ENCODE measurements around the gene TRAPPC10.

TRAPPC10 gene

DNA sequence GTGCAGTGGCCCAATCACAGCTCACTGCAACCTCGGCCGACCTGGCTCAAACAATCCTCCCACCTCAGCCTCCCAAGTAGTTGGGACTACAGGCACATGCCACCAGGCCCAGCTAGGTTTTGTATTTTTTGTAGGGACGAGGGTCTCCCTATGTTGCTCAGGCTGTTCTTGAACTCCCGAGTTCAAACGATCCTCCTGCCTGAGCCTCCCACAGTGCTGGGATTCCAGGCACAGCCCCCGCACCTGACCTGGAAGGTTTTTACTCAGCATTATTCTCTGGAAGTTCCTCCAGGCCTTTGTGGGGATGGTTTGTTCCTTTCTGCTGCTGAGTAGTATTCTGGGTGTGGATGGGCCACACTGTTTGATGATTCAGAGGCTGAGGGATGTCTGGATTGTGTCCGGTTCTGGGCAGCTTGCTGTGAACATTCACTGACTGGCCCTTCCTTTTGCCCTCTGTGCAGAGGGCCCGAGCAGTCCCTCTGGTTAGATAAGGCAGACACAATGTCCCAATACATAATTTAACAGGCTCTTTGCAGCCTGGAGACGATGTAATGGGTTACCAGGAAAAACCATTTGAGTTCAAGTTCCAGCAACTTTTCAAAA is 6.0 kb upstream of the TRAPPC10 start:
- DNase-seq, result no peak

DNA sequence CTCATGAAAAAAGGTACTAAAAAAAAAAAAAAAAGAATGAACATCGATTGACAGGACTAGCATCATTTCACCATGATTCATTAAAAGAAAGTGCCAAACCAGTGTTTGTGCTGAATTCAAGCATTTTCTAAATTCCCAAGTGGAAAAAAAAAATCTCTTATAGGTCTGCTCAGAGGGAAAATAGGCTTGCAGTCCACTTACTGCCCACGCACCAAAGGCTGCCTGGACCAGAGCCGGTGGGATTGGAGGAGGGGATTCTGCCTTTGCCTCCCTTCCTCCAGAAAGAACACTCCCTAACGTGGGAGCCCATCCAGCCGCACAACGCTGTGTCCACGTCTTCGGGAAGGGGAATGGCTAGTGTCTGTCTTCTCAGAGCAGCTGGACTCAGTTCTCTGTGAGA is 5.5 kb upstream of the TRAPPC10 start:
- DNase-seq, result no peak

DNA sequence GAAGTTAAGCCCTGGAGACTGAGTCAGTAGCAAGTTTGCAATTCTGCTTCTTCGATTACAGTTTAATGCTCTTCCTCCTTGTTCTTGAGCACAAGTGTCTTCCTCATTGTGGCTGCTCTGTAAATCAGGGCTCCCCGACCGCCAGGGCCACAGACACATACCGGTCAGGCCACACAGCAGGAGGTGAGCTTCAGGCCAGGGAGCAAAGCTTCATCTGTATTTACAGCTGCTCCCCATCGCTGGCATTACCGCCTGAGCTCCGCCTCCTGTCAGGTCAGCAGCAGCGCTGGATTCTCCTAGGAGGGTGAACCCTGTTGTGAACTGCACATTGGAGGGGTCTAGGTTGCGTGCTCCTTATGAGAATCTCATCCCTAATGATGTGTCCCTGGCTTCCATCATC is 1.7 kb upstream of the TRAPPC10 start:
- peak in 1 of 2 experiments; percentile 11 for DNase-seq

DNA sequence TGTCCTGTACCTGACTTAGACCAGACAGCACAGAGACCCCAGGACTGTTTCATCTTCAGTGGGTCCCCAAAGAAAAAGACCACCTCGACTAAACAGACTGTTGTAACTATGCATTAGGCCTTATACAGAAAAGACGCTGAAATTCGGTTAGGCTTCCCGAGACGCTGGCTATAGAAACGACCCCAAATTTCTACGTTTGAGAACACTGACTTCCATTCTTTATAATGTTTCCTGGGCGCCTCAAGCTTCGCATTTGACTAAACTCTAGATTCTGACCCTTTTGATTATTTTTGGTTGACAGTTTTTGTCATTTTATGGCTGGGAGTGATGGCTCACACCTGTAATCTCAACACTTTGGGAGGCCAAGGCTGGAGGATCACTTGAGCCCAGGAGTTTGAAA is 986 bp upstream of the TRAPPC10 start:
- DNase-seq, result no peak

DNA sequence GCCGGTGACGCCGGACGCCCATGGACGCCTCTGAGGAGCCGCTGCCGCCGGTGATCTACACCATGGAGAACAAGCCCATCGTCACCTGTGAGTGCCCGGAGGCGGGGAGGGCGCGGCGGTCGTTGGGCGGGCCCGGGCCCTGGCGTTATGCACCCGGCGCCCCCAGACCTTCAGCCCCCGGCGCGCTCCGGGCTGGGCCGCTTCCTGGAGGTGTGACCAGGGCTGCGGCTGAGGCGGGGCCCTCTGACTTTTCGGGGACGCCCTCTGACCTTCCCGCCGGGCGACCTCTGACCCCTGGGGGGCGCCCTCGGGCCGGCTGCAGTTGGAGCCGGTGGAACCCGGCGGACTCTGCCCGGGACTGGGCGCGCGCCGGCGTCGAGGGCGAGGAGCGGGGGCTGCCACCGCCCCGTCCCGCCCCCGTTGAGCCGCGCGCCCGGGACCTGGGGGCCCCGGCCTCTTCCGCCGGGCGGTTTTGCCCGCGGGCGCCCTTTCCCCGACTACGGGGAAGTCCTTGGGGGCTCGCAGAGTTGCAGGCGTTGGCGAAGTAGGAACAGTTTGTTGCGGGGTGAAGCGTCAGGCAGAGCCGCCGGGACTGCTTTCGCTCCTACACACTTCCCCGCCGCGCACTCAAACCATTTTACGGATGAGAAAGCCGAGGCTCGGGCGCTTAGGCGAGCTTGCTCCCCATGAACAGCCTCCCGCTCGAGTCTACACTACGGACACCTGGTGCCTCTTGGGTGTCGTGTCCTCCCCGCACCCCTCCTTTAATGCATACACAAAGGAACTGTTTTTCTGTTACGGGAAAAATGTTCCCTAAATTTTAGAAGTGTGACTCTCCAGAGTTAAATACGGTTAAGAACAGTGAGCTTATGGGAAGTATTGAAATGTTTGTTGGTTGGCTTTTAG is 618 bp downstream of the TRAPPC10 start:
- DNase-seq, result peak; percentile 10 to 76

DNA sequence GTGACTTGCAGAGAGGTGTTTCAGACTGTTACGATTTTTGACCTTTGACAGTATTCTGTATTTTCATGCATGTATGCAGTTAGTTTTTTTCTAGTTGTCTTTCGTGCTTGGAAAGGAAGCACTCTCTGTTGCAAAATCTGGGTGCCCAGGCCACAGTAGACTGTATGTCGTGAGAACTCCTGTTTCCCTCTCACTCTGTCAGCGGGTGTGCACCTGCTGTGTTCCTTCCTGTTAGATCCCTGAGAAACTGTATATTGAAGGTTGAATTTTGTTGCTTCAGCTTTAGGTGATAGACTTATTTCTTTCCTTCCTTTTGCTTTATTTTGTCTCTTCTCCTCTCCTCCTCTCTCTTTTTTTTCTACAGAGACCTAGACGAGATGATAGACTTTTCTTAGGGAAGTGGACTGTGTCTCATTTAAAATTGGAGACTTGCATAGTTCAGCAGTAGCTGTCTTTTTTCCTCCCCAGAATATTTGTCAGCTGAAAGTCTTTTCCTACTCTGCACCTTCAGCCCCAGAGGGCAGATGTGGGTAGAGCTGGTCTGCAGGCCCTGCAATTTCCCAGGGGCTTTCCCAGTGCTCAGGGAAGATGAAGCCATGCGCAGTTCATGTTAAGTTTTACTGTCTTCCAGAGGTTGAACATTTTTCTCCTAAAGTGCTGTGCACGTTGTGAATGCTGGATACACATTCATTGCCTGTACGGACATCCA is 1.4 kb downstream of the TRAPPC10 start:
- no peak for DNase-seq

DNA sequence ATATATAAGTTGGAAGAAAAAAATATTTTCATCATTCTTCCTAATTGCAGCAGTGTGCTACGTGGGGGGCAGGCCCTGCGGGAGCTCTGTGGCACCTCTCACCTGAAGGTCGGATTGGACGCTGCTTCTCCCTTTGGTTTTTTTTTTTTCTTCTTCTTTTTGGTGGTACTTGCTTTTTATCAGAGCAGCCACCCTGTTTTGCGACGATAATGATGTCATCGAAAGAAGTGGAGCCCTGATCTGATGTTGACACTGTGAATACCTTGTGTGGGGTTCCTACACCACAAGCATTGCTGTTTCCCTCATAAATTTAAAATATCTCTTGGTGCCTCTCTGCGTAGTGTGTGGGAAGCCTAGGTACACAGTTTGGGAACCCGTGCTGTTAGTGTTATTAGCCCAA is 5.5 kb downstream of the TRAPPC10 start:
- no peak for DNase-seq

DNA sequence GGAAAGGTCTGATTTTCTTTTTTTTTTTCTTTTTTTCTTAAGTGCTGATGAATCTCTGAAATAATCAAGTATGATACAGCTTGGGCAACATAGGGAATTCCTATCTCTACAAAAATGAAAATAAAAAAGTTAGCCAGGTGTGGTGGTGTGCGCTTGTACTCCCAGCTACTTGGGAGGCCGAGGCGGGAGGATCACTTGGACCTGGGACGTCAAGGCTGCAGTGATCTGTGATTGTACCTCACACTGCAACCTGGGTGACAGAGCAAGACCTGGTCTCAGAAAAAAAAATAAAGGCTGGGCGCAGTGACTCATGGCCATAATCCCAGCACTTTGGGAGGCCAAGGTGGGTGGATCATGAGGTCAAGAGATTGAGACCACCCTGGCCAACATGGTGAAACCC is 6.0 kb downstream of the TRAPPC10 start:
- no peak for DNase-seq

DNA sequence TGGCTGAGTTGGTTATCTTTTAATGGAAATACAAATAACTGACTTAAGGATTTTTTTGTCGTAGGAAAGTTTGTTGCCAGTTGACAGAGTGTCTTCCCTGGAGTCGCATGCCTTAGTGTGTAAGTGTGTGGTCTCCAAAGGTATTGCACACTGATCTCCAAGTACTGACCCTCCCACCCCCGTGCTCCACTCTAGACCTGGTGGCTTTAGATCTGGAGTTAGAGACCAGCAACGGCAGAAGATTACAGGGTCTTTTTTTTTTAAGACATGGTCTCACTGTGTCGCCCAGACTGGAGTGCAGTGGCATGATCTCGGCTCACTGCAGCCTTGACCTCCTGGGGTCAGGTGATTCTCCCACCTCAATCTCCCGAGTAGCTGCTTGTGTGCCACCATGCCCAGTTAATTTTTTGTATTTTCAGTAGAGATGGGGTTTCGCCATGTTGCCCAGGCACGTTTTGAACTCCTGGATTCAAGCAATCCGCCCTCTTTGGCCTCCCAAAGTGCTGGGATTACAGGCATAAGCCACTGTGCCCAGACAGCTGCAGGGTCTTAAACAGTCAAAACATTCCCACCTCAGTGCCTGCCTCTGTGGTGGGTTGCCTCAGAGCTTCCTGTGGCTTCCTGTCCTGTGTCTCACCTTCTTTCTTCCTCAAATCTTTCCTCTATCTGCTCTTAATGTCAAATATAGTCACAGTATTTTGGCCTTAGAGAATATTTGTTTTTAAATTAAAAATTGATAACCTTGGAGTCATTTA is 6.9 kb downstream of the TRAPPC10 start:
- no peak for DNase-seq

DNA sequence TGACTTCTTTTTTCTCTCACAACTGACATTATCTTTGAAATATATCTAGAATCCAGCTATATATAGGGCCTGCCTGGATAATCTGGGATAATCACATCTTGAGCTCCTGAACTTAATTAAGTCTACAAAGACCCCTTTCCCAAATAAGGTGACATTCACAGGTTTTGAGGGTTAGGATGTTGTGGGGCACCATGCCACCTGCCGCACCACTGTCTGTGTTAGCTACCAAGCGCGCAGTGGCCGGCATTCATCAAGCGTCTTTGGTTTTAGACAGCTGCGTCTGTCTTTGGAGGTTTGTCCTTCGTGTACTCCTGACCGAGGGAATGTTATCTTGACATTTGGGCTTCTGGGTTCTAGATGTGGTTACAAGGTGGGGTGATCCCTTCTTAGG is 7.5 kb downstream of the TRAPPC10 start:
- DNase-seq, result no peak

DNA sequence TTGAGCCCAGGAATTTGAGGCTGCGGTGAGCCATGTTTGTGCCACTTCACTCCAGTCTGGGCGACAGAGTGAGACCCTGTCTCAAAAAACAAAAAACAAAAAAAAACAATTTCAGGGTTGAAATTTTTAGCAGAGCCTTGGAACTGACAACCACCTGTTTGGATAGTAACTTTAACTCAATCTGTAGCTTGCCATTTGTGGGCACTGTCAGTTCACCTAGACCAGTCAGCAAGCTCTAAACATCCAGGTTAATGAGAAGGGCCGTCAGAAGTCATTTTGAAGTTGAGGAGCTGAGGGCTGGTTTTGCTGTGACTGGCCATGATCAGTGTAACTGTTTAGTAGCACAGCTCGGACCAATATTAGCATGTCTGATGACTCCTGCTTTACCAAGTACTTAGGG is 8.4 kb downstream of the TRAPPC10 start:
- no peak for DNase-seq

DNA sequence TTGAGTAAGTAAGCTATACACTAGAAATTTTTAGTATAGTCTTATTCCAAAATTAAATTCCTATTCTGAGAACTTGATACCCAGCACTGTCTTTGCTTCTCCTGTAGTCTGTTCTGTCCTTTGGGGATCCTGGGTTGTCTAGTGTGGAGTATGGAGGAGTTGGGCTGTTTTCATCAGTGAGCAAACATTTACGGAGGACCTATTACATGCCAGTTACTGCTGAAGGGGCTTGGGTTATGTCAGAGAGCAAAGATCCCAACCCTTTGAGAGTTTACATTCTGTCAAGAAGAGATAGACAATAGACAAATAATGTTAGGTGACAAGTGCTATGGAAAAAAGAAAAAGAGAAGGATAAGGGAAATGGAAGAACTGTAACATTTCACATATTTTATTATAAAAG is 9.0 kb downstream of the TRAPPC10 start:
- no peak for DNase-seq

DNA sequence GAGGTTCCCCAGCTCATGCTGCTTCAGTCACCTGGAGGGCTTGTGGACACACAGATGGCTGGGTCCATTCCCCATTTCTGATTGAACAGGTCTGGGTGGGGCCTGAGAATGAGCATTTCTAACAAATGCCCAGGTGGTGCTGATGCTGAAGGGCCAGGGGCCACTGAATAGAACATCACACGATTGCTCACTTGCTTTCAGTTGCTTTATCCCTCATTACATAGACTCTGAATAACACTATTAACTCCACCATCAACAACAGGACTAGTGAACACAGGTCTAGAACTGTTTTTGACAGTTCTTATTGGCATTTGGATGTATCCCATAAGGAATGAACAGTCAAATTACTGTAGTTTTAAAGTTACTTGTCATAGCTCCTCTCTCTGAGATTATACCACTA is 12.1 kb downstream of the TRAPPC10 start:
- DNase-seq, result no peak

DNA sequence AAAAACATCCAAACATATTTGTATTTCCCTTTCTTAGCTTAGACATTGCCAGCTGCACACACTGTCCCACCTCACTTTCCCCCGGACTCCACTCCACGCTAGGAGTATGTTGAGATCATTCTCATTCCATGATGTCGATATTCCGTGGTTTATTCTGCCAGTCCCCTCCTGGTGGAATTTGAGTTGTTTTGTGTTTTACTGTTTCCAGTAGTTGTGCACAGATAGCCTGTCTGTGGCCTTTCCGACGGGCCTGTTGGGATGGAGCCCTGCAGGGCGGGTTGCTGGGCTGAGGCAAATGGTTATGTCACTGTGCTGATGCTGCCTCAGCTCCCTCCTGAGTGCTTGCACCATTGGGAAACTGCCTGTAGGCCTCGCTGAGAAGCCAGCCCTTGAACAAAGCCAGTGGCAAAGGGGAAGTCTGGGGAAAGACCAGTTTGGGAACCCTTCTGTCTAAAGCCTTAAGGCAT is 12.8 kb downstream of the TRAPPC10 start:
- DNase-seq, result no peak

DNA sequence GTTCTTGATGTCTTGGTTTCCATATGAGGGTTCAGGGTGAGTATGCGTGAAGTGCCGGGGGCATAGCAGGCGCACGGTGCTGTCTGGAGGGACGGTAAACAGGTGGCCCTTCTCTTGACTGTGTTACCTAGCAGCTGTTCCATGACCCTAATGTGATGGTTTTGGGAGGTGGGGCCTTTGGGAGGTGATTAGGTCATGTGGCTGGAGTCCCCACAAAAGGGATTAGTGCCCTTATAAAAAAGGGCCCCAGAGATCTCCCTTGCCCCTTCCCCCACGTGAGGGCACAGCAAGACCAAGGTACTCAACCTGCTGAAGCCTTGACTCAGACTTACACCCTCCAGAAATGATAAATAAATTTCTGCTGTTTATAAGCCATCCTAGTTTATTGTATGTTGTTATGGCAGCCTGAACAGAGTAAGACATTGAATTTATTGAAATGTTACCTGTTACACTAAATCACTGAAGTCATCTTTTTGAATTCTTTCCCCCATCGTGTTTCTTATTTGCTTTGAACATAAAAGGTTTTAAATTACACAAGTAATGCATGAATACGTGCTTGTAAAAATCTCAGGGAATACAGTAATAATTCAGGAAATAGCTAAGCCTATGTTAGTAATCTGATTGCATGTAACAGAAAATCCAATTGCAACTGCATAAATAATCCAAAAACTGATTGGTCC is 15.6 kb downstream of the TRAPPC10 start:
- no peak for DNase-seq

DNA sequence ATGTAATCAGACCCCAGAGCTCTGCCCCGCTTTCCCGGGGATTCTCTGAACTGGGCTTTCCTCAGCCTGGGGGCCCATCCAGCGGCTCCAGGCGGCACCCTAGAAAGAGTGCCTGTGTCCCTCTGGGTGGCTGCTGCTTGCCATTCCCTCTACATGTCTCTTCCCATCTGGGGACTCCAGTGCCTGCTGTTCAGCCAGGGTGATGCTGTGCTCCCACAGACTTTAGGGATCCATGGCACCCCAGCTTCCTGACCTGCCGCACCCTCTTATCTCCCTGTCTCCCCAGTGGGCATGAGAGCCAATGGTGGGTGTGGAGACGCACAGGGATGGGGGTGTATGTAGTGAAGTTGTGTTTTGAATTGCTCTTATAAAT is 16.2 kb downstream of the TRAPPC10 start:
- no peak for DNase-seq

DNA sequence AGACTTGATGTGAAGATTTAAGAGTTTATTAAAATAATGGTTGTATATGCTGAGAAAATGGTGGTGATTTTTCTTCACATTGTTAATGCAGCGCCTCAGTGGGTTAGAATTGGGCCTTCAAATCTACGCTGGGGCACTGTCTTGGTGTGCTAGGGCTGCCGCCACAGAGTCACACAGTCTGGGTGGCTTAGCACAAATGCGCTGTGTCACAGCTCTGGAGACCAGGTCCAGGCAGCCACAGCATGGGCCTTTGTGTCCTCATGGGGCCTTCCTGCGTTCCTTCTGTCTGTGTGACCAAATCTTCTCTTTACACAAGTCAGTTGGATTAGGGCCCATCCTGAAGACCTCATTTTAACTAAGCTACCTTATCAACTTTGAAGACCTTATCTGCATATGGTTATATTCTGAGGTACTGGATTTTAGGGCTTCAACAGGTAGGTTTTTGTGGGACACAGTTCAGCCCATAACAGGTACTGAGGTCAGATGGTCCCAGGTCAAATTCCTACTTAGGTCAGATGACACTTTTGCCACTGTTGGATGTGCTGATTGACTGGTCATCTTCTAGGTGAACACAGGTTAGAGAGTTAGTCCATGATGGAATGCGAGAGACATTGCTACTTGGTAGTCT is 17.5 kb downstream of the TRAPPC10 start:
- no peak for DNase-seq

DNA sequence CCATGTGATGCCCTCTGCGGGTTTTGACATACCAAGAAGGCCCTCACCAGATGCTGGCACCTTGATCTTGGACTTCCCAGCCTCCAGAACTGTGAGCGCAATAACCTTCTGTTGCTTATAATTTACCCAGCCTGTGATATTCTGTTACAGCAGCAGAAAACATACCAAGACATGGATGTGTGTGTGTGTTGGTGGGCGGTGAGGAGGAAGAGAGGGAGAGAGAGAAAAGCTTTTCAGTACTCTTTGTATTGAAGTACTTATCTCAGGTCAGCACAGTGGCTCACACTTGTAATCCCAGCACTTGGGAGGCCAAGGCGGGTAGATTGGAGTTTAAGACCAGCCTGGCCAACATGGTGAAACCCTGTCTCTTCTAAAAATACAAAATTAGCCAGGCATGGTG is 23.1 kb downstream of the TRAPPC10 start:
- no peak for DNase-seq

DNA sequence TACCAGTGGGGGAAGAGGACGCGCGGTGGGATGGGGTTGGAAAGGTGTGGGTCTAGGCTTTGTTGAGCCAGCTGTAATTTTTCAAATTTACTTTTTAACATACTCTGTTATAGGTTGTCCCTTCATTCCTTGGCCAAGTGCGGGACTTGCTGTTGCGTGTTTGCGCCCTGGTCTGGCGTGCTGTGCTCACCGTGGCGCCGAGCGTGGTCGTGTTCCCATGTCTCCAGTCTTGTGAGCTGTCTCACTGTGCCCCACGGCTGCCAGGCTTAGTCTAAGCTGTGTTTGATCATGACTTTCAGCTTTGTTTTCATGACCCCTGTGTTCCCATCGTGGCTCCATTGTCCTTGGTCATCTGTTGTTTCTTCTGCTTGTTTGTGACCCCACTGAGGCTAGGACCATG is 26.0 kb downstream of the TRAPPC10 start:
- DNase-seq, result no peak

DNA sequence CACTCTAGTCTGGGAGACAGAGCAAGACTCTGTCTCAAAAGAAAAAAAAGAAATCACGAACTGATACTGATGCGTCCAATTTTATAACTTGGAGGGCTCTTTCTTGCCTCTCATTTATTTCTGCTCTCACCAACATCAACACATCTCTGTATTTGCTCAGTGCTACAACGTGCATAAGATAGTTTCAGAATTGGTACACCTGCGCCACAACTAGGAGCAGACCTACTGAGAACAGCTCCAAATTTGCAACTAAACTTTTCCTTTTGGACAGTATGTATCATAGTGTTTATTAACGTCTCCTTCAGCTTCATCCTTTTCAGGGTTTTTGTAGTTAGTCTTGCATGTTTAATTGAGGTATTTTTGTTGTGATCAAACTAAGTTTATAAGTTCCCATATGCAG is 27.7 kb downstream of the TRAPPC10 start:
- DNase-seq, result no peak

DNA sequence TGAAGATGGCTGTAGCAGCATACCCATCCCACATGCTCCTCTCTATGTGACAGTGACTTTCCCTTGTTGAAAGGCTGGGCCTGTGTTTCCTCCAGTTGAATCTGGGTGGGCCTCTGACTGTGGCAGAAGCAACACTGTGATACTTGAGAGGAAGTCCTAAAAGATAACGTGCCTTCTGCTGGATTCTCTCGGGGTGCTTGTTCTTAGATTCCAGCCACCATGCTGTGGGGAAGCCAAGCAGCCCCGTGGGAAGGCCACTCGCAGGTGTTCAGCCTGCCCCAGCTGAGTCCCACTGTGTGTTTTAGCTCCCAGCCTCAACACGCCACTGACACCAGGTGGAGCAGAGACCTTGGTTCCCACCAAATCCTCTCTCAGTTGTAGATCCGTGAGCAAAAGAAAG is 31.5 kb downstream of the TRAPPC10 start:
- no peak for DNase-seq

DNA sequence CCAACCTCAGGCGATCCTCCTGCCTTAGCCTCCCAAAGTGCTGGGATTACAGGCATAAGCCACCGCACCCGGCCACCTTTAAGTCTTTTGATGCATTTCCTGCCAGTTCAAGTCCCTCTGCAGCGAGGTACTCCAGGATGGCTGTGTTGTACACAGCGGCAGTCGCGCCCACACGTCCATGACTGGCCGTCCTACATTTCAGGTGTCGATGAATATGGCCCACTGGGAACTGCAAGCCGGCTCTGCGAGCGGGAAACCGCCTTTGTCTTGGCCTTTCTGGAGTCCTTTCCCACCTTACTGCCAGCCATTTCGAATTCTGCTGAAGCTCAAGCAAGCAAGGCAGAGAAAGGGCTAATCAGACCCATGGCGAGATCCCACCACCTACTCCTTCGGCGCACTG is 34.6 kb downstream of the TRAPPC10 start:
- no peak for DNase-seq

All from NCI-H526 (cell line).